SK-N-SH treated with all-trans-retinoic acid at 6 μM for 48 hours (cell line): ENCODE results near the gene CSNK1D.

ENCODE experiments used
- ESRRG ChIP-seq: fragments of 250-450 bp; sonication (Bioruptor Pico); IDR thresholded peaks from 2 replicates; pipeline ENCODE4 v1.6.1; 2021; ENCODE audit warnings: mild to moderate bottlenecking
- OSR1 ChIP-seq: fragments of 250-450 bp; sonication (Bioruptor Pico); IDR thresholded peaks from 2 replicates; pipeline ENCODE4 v1.8.0; 2022; ENCODE audit warnings: moderate library complexity, mild to moderate bottlenecking, inconsistent platforms
- PPARA ChIP-seq: fragments of 250-450 bp; sonication (Bioruptor Pico); IDR thresholded peaks from 2 replicates; pipeline ENCODE4 v1.5.0; 2020; ENCODE audit warnings: mild to moderate bottlenecking, borderline replicate concordance
- SNAI2 ChIP-seq: fragments of 250-450 bp; sonication (Bioruptor Pico); IDR thresholded peaks from 2 replicates; pipeline ENCODE4 v1.5.0; 2020; ENCODE audit warnings: mild to moderate bottlenecking, moderate library complexity
- ZC3H10 ChIP-seq: fragments of 250-450 bp; sonication (Bioruptor Pico); IDR thresholded peaks from 2 replicates; pipeline ENCODE4 v1.5.1; 2021; ENCODE audit warnings: mild to moderate bottlenecking, moderate library complexity
- ZFP30 ChIP-seq: fragments of 450-650 bp; formaldehyde crosslinking; IDR thresholded peaks from 2 replicates; pipeline ENCODE4 v1.5.0; 2022; ENCODE audit warnings: mild to moderate bottlenecking, moderate library complexity
- ZNF565 ChIP-seq: fragments of 450-650 bp; formaldehyde crosslinking; conservative IDR thresholded peaks from 2 replicates; pipeline ENCODE4 v1.5.0; 2020; ENCODE audit warnings: low read depth, mild to moderate bottlenecking, moderate library complexity
- TF ChIP-seq, protein P1 (sequence below): fragments of 250-450 bp; sonication (Bioruptor Pico); IDR thresholded peaks from 2 replicates; pipeline ENCODE4 v1.8.0; 2020; ENCODE audit warnings: mild to moderate bottlenecking, moderate library complexity, borderline replicate concordance
- TF ChIP-seq, protein P2 (sequence below): fragments of 250-450 bp; sonication (Bioruptor Pico); IDR thresholded peaks from 2 replicates; pipeline ENCODE4 v1.8.0; 2021; ENCODE audit warnings: low read depth, mild to moderate bottlenecking, moderate library complexity, borderline replicate concordance
- TF ChIP-seq, protein P3 (sequence below): fragments of 250-450 bp; sonication (Bioruptor Pico); IDR thresholded peaks from 2 replicates; pipeline ENCODE4 v1.5.1; 2020; ENCODE audit warnings: low read depth, mild to moderate bottlenecking, moderate library complexity
- TF ChIP-seq, protein P4 (sequence below): fragments of 250-450 bp; sonication (Bioruptor Pico); IDR thresholded peaks from 2 replicates; pipeline ENCODE4 v1.5.1; 2021; ENCODE audit warnings: mild to moderate bottlenecking, moderate library complexity

DNA sequence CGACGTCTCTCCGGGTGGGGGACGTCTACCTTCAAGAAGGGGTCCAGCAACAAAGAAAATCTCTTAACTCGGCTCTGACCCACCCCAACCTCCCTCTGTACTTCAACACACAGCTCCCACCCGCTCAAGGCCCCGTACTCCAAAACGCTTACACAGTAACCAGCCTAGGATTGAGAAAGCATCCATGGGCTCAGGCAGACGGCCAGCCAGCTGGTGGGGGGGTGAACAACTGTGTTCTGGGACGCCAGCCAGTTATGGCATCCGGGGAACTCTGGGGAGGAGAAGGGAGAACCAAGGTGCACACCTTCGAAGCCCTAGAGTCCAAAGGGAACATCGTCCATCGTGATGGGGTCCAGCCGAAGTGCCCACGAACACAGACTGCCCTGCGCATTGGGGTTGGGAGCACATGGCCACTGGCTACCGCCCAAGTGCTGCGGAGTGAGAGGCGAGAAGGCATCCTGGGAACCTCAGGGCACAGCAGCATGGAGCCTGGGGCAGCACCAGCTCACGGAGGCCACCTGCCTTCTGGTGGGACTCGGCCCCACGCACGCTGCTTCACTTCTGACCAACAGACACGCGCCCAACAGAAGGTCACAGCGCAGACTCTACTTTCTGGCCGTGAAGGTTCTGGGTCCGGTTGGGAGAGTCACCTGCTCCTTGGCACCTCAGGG is 30.4 kb downstream of the CSNK1D start:
- TF ChIP-seq, protein P1, sequence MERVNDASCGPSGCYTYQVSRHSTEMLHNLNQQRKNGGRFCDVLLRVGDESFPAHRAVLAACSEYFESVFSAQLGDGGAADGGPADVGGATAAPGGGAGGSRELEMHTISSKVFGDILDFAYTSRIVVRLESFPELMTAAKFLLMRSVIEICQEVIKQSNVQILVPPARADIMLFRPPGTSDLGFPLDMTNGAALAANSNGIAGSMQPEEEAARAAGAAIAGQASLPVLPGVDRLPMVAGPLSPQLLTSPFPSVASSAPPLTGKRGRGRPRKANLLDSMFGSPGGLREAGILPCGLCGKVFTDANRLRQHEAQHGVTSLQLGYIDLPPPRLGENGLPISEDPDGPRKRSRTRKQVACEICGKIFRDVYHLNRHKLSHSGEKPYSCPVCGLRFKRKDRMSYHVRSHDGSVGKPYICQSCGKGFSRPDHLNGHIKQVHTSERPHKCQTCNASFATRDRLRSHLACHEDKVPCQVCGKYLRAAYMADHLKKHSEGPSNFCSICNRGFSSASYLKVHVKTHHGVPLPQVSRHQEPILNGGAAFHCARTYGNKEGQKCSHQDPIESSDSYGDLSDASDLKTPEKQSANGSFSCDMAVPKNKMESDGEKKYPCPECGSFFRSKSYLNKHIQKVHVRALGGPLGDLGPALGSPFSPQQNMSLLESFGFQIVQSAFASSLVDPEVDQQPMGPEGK: 0 out of 2 replicates have a peak, but pooled peaks have one; percentile 11
- TF ChIP-seq ZFP30 (no peak), ZC3H10 (no peak), ZNF565 (CRISPR knock-in tag) (no peak), ESRRG (CRISPR knock-in tag) (no peak), PPARA (CRISPR knock-in tag) (no peak), SNAI2 (CRISPR knock-in tag) (no peak), OSR1 (CRISPR knock-in tag) (0 out of 2 replicates have a peak, but pooled peaks have one; percentile 25)
- TF ChIP-seq, protein P2, sequence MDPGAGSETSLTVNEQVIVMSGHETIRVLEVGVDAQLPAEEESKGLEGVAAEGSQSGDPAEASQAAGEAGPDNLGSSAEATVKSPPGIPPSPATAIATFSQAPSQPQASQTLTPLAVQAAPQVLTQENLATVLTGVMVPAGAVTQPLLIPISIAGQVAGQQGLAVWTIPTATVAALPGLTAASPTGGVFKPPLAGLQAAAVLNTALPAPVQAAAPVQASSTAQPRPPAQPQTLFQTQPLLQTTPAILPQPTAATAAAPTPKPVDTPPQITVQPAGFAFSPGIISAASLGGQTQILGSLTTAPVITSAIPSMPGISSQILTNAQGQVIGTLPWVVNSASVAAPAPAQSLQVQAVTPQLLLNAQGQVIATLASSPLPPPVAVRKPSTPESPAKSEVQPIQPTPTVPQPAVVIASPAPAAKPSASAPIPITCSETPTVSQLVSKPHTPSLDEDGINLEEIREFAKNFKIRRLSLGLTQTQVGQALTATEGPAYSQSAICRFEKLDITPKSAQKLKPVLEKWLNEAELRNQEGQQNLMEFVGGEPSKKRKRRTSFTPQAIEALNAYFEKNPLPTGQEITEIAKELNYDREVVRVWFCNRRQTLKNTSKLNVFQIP (CRISPR knock-in tag): no peak
- TF ChIP-seq, protein P3, sequence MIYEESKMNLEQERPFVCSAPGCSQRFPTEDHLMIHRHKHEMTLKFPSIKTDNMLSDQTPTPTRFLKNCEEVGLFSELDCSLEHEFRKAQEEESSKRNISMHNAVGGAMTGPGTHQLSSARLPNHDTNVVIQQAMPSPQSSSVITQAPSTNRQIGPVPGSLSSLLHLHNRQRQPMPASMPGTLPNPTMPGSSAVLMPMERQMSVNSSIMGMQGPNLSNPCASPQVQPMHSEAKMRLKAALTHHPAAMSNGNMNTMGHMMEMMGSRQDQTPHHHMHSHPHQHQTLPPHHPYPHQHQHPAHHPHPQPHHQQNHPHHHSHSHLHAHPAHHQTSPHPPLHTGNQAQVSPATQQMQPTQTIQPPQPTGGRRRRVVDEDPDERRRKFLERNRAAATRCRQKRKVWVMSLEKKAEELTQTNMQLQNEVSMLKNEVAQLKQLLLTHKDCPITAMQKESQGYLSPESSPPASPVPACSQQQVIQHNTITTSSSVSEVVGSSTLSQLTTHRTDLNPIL (CRISPR knock-in tag): no peak
- TF ChIP-seq, protein P4, sequence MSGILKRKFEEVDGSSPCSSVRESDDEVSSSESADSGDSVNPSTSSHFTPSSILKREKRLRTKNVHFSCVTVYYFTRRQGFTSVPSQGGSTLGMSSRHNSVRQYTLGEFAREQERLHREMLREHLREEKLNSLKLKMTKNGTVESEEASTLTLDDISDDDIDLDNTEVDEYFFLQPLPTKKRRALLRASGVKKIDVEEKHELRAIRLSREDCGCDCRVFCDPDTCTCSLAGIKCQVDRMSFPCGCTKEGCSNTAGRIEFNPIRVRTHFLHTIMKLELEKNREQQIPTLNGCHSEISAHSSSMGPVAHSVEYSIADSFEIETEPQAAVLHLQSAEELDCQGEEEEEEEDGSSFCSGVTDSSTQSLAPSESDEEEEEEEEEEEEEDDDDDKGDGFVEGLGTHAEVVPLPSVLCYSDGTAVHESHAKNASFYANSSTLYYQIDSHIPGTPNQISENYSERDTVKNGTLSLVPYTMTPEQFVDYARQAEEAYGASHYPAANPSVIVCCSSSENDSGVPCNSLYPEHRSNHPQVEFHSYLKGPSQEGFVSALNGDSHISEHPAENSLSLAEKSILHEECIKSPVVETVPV (CRISPR knock-in tag): no peak
